ENCODE data around the gene GOLGA6L10. TPM values are rescaled to one million over a fixed set of nuclear protein-coding genes. Genes with fewer than 3 reads are reported as not detected.
"Not testable (repeated sequence)": the region's sequence is repeated elsewhere in the genome, so short reads cannot be mapped to it uniquely, and the experiment has no call there.

Gene GOLGA6L10
- total RNA-seq, 1 donor from 2014 or later: 0.33 TPM

GRCh38 chr15:82317091-82317489 is 32.2 kb downstream of the GOLGA6L10 start:
- no peaks in the 10 kb centered on the region for H3K36me3 ChIP-seq
- TF ChIP-seq CTCF (IDR thresholded peaks at IDR 0.05; ENCODE audit: borderline replicate concordance): no peak
- no peak overlapping the region for H3K4me3 ChIP-seq
- H3K9me3 ChIP-seq (replicated peaks): no peaks in the 10 kb centered on the region
- no peak for DNase-seq
- no peak overlapping the region for H3K27ac ChIP-seq (replicated peaks)
- H3K4me1 ChIP-seq: peaks cover 9% of the 10 kb centered on the region
- intact Hi-C loops (cut with micrococcal nuclease): no loop called here
- H3K27me3 ChIP-seq (ENCODE audit: low read depth): no peaks in the 10 kb centered on the region

GRCh38 chr15:82316247-82317090 is 32.8 kb downstream of the GOLGA6L10 start:
- H3K27me3 ChIP-seq (ENCODE audit: low read depth); H3K9me3 ChIP-seq (replicated peaks); H3K36me3 ChIP-seq; DNase-seq; intact Hi-C loops (cut with micrococcal nuclease); H3K27ac ChIP-seq (replicated peaks); H3K4me1 ChIP-seq; H3K4me3 ChIP-seq: not testable (repeated sequence)

- TF ChIP-seq CTCF (IDR thresholded peaks at IDR 0.05; ENCODE audit: borderline replicate concordance): no peak
- intact Hi-C loops (cut with micrococcal nuclease): no loop called here
- no peak overlapping the region for H3K4me3 ChIP-seq
- peak; percentile 49 for DNase-seq
- peaks cover 9% of the 10 kb centered on the region for H3K4me1 ChIP-seq
- no peak overlapping the region for H3K27ac ChIP-seq (replicated peaks)
- H3K36me3 ChIP-seq: no peaks in the 10 kb centered on the region
- H3K27me3 ChIP-seq (ENCODE audit: low read depth): no peaks in the 10 kb centered on the region
- peaks cover 1% of the 10 kb centered on the region for H3K9me3 ChIP-seq (replicated peaks)
These were observed 33.6 kb downstream of the GOLGA6L10 start for GRCh38 chr15:82315519-82316246.

GRCh38 chr15:82314769-82315518 is 34.3 kb downstream of the GOLGA6L10 start:
- Histone ChIP-seq H3K4me3 (no peak overlapping the region), H3K27ac (replicated peaks) (no peak overlapping the region), H3K36me3 (no peaks in the 10 kb centered on the region), H3K27me3 (ENCODE audit: low read depth) (no peaks in the 10 kb centered on the region), H3K9me3 (replicated peaks) (peaks cover 9% of the 10 kb centered on the region), H3K4me1 (peaks cover 9% of the 10 kb centered on the region)
- no peak for TF ChIP-seq CTCF (IDR thresholded peaks at IDR 0.05; ENCODE audit: borderline replicate concordance)
- intact Hi-C loops (cut with micrococcal nuclease): no loop called here
- DNase-seq: no peak

- H3K9me3 ChIP-seq (replicated peaks); H3K4me3 ChIP-seq; H3K27me3 ChIP-seq (ENCODE audit: low read depth); intact Hi-C loops (cut with micrococcal nuclease); H3K36me3 ChIP-seq; DNase-seq; H3K27ac ChIP-seq (replicated peaks); H3K4me1 ChIP-seq: not testable (repeated sequence)
These were observed 35.1 kb downstream of the GOLGA6L10 start for GRCh38 chr15:82313951-82314768.

- H3K27ac ChIP-seq (replicated peaks): no peak overlapping the region
- no peak for DNase-seq
- intact Hi-C loops (cut with micrococcal nuclease): no loop called here
These were observed 35.8 kb downstream of the GOLGA6L10 start for GRCh38 chr15:82313446-82313845.

More at GRCh38 chr15:82313446-82313845, 35.8 kb downstream of the GOLGA6L10 start:
- no peaks in the 10 kb centered on the region for H3K27me3 ChIP-seq (ENCODE audit: low read depth)
- H3K9me3 ChIP-seq (replicated peaks): peaks cover 9% of the 10 kb centered on the region
- TF ChIP-seq CTCF (IDR thresholded peaks at IDR 0.05; ENCODE audit: borderline replicate concordance): no peak
- no peaks in the 10 kb centered on the region for H3K36me3 ChIP-seq
- no peak overlapping the region for H3K4me3 ChIP-seq
- peaks cover 9% of the 10 kb centered on the region for H3K4me1 ChIP-seq
